Adipose tissue (tissue), 3 donors: Measurements from ENCODE around the gene TRIP12. TPM values are rescaled to one million over a fixed set of nuclear protein-coding genes. Genes with fewer than 3 reads are reported as not detected.
"Not testable (repeated sequence)": the region's sequence is repeated elsewhere in the genome, so short reads cannot be mapped to it uniquely, and the experiment has no call there.

Source experiments
- H3K27ac ChIP-seq: one replicate; pipeline ENCODE4 v1.5.1; 2013; ENCODE audit warnings: low read depth, low read length
- WGBS, 3 donors: extraction: QIAGEN DNeasy Blood & Tissue Kit; methylation state at CpG; one replicate each; pipeline ENCODE4 v1.1.7; 2013; 5-methylcytosine and 5-hydroxymethylcytosine counted together
- polyA plus RNA-seq, 3 donors: library from polyadenylated mRNA; stranded (reverse); fragments of 200-250 nt; gene quantifications; one replicate each; pipeline ENCODE4 v1.2.3, GENCODE V29; 2013
- donor health status: healthy with polysubstance abuse.
- donor health status: Bipolar disorder and iron deficiency.
- donor health status: healthy.

Gene TRIP12
- polyA plus RNA-seq, 3 donors = 17.8 to 41.2 (median 32.8) TPM

GRCh38 chr2:229748950-229749349 lies 172.9 kb downstream of the TRIP12 start:
- 78 to 88% (median 84%) methylated on average over 3 of the region's 3 CpGs for whole genome bisulfite sequencing, 3 donors
- no peak overlapping the region for H3K27ac ChIP-seq

- WGBS, 3 donors = 92 to 95% methylated on average over 8 to 22 of the region's 35 CpGs; no CpG with 5 or more reads in 1 of the 3 donors
- not testable (repeated sequence) for H3K27ac ChIP-seq
These were observed 179.1 kb downstream of the TRIP12 start for GRCh38 chr2:229742691-229743090.

- 80 to 91% (median 86%) methylated on average over 4 of the region's 4 CpGs for WGBS, 3 donors
- no peak overlapping the region for H3K27ac ChIP-seq
These were observed 181.5 kb downstream of the TRIP12 start for GRCh38 chr2:229740279-229740678.

GRCh38 chr2:229738024-229738625 lies 183.7 kb downstream of the TRIP12 start:
- H3K27ac ChIP-seq = no peak overlapping the region
- 78 to 90% (median 88%) methylated on average over 3 of the region's 3 CpGs for WGBS, 3 donors

- H3K27ac ChIP-seq = no peak overlapping the region
- WGBS, 3 donors = 49 to 58% (median 52%) methylated on average over 1 of the region's 1 CpG
These were observed 187.4 kb downstream of the TRIP12 start for GRCh38 chr2:229734410-229734809.

GRCh38 chr2:229733611-229734245 lies 188.1 kb downstream of the TRIP12 start:
- 62 to 73% (median 68%) methylated on average over 6 of the region's 6 CpGs for WGBS, 3 donors
- H3K27ac ChIP-seq = no peak overlapping the region

- no peak overlapping the region for H3K27ac ChIP-seq
- WGBS, 3 donors = 83 to 94% (median 92%) methylated on average over 6 of the region's 6 CpGs
These were observed 188.9 kb downstream of the TRIP12 start for GRCh38 chr2:229732897-229733296.

- no peak overlapping the region for H3K27ac ChIP-seq
- WGBS, 3 donors = 23 to 55% (median 47%) methylated on average over 4 of the region's 4 CpGs
These were observed 189.9 kb downstream of the TRIP12 start for GRCh38 chr2:229731916-229732315.

GRCh38 chr2:229731363-229731762 lies 190.4 kb downstream of the TRIP12 start:
- WGBS, 3 donors = 64 to 86% (median 84%) methylated on average over 5 of the region's 5 CpGs
- no peak overlapping the region for H3K27ac ChIP-seq

- no peak overlapping the region for H3K27ac ChIP-seq
These were observed 193.4 kb downstream of the TRIP12 start for GRCh38 chr2:229728370-229728769.

- WGBS, 3 donors = 69 to 93% (median 90%) methylated on average over 2 of the region's 2 CpGs
- no peak overlapping the region for H3K27ac ChIP-seq
These were observed 195.2 kb downstream of the TRIP12 start for GRCh38 chr2:229726643-229727042.

GRCh38 chr2:229725716-229726574 lies 195.9 kb downstream of the TRIP12 start:
- H3K27ac ChIP-seq = no peak overlapping the region
- whole genome bisulfite sequencing, 3 donors = 51 to 66% (median 60%) methylated on average over 7 of the region's 7 CpGs

GRCh38 chr2:229723192-229723591 lies 198.6 kb downstream of the TRIP12 start:
- 64 to 94% (median 65%) methylated on average over 3 of the region's 3 CpGs for WGBS, 3 donors
- H3K27ac ChIP-seq = not testable (repeated sequence)

GRCh38 chr2:229719926-229720647 lies 201.7 kb downstream of the TRIP12 start:
- WGBS, 3 donors = 49 to 62% (median 60%) methylated on average over 3 of the region's 3 CpGs
- H3K27ac ChIP-seq = no peak overlapping the region

GRCh38 chr2:229718057-229718456 lies 203.8 kb downstream of the TRIP12 start:
- 42 to 49% (median 42%) methylated on average over 2 of the region's 2 CpGs for WGBS, 3 donors
- no peak overlapping the region for H3K27ac ChIP-seq

- 4 to 8% (median 7%) methylated on average over 4 of the region's 4 CpGs for WGBS, 3 donors
- H3K27ac ChIP-seq = no peak overlapping the region
These were observed 205.8 kb downstream of the TRIP12 start for GRCh38 chr2:229715895-229716507.

- no peak overlapping the region for H3K27ac ChIP-seq
- 1 to 2% (median 1%) methylated on average over 53 to 60 of the region's 60 CpGs for WGBS, 3 donors
These were observed 206.9 kb downstream of the TRIP12 start for GRCh38 chr2:229714736-229715541.
